ENCODE results near the gene RXRA.

Gene RXRA

GRCh38 chr9:134404376-134405358, 78.4 kb downstream of the RXRA start:
- no peak for DNase-seq

GRCh38 chr9:134405527-134405926, 79.3 kb downstream of the RXRA start:
- DNase-seq: no peak

GRCh38 chr9:134406366-134407120, 80.3 kb downstream of the RXRA start:
- DNase-seq: no peak

GRCh38 chr9:134407121-134407779, 81.0 kb downstream of the RXRA start:
- peak; percentile 35 for DNase-seq

GRCh38 chr9:134408389-134408788, 82.1 kb downstream of the RXRA start:
- no peak for DNase-seq

GRCh38 chr9:134408939-134409737, 82.9 kb downstream of the RXRA start:
- peak; percentile 39 for DNase-seq

GRCh38 chr9:134410071-134410834, 84.0 kb downstream of the RXRA start:
- DNase-seq: no peak

GRCh38 chr9:134410835-134411217, 84.6 kb downstream of the RXRA start:
- DNase-seq: no peak

GRCh38 chr9:134411440-134412297, 85.4 kb downstream of the RXRA start:
- no peak for DNase-seq

- no peak for DNase-seq
These were observed 86.0 kb downstream of the RXRA start for GRCh38 chr9:134412298-134412711.

GRCh38 chr9:134413112-134413715, 87.0 kb downstream of the RXRA start:
- DNase-seq: no peak

- no peak for DNase-seq
These were observed 87.8 kb downstream of the RXRA start for GRCh38 chr9:134413890-134414623.

- no peak for DNase-seq
These were observed 88.7 kb downstream of the RXRA start for GRCh38 chr9:134414900-134415425.

GRCh38 chr9:134416385-134417015, 90.2 kb downstream of the RXRA start:
- no peak for DNase-seq

GRCh38 chr9:134418354-134418753, 92.1 kb downstream of the RXRA start:
- no peak for DNase-seq

- no peak for DNase-seq
These were observed 92.9 kb downstream of the RXRA start for GRCh38 chr9:134419000-134419683.

GRCh38 chr9:134419684-134420076, 93.4 kb downstream of the RXRA start:
- no peak for DNase-seq

GRCh38 chr9:134420281-134420845, 94.1 kb downstream of the RXRA start:
- no peak for DNase-seq
